ENCODE measurements around the gene ZNF724. TPM values are rescaled to one million over a fixed set of nuclear protein-coding genes. Genes with fewer than 3 reads are reported as not detected.
A peak's percentile ranks its signal among the peaks of the same experiment; 100 is the strongest.
"Not testable (repeated sequence)": the region's sequence is repeated elsewhere in the genome, so short reads cannot be mapped to it uniquely, and the experiment has no call there.

The ZNF724 gene
- total and polyA plus RNA-seq, 2 donors (not counting 1 experiment from before 2014, with no cell fraction given), result 2.0 to 3.3 TPM

GRCh38 chr19:23283925-23284324, 33.7 kb upstream of the ZNF724 start:
- TF ChIP-seq EZH2 (IDR thresholded peaks at IDR 0.05; ENCODE audit: low read length, missing control alignments) (no peak), CTCF (conservative IDR thresholded peaks at IDR 0.05 in 1 of 2, IDR thresholded peaks at IDR 0.05 in 1 of 2; ENCODE audit: low read depth in 1 of 2, low read length in 2 of 2) (peak; percentile 46 to 49)
- H4K20me1 ChIP-seq (ENCODE audit: control insufficient read depth, extremely low read depth, insufficient read depth, low read length), result no peaks in the 10 kb centered on the region
- no peaks in the 10 kb centered on the region for H3K4me1 ChIP-seq (ENCODE audit: control insufficient read depth, extremely low read depth, insufficient read depth, low read length)
- no peaks in the 10 kb centered on the region for H3K27me3 ChIP-seq (ENCODE audit: control insufficient read depth, insufficient read depth, low read length)
- no peaks in the 10 kb centered on the region for H3K36me3 ChIP-seq (ENCODE audit: control insufficient read depth, insufficient read depth, low read length)
- no peak overlapping the region for H3K9ac ChIP-seq (ENCODE audit: insufficient read depth, low read length)
- no peak overlapping the region for H3K4me2 ChIP-seq (ENCODE audit: extremely low read depth, insufficient read depth, low read length)
- DNase-seq (ENCODE audit: low read depth in 2 of 2), result peak; percentile 9 to 10
- H3K79me2 ChIP-seq (ENCODE audit: control insufficient read depth, insufficient read depth, low read length), result no peaks in the 10 kb centered on the region
- H3K4me3 ChIP-seq (replicated peaks in 1 of 4; ENCODE audit: control extremely low read depth in 1 of 4, insufficient read depth in 1 of 4, low read depth in 3 of 4, low read length in 4 of 4), result no peak overlapping the region
- H3K9me3 ChIP-seq (ENCODE audit: control insufficient read depth, insufficient read depth, low read depth, low read length), result no peaks in the 10 kb centered on the region
- H3K27ac ChIP-seq (ENCODE audit: insufficient read depth, low read length), result no peak overlapping the region
- H2AFZ ChIP-seq (ENCODE audit: low read length), result no peak overlapping the region

- H3K9ac ChIP-seq (ENCODE audit: insufficient read depth, low read length), result no peak overlapping the region
- H3K27ac ChIP-seq (ENCODE audit: insufficient read depth, low read length), result no peak overlapping the region
- no peak overlapping the region for H2AFZ ChIP-seq (ENCODE audit: low read length)
- no peaks in the 10 kb centered on the region for H3K36me3 ChIP-seq (ENCODE audit: control insufficient read depth, insufficient read depth, low read length)
- no peaks in the 10 kb centered on the region for H4K20me1 ChIP-seq (ENCODE audit: control insufficient read depth, extremely low read depth, insufficient read depth, low read length)
- no peaks in the 10 kb centered on the region for H3K27me3 ChIP-seq (ENCODE audit: control insufficient read depth, insufficient read depth, low read length)
- no peaks in the 10 kb centered on the region for H3K4me1 ChIP-seq (ENCODE audit: control insufficient read depth, extremely low read depth, insufficient read depth, low read length)
- H3K4me3 ChIP-seq (replicated peaks in 1 of 4; ENCODE audit: control extremely low read depth in 1 of 4, insufficient read depth in 1 of 4, low read depth in 3 of 4, low read length in 4 of 4), result no peak overlapping the region
- DNase-seq (ENCODE audit: low read depth in 2 of 2), result no peak
- TF ChIP-seq CTCF (conservative IDR thresholded peaks at IDR 0.05 in 1 of 2, IDR thresholded peaks at IDR 0.05 in 1 of 2; ENCODE audit: low read depth in 1 of 2, low read length in 2 of 2) (no peak), EZH2 (IDR thresholded peaks at IDR 0.05; ENCODE audit: low read length, missing control alignments) (no peak)
- no peaks in the 10 kb centered on the region for H3K79me2 ChIP-seq (ENCODE audit: control insufficient read depth, insufficient read depth, low read length)
- H3K4me2 ChIP-seq (ENCODE audit: extremely low read depth, insufficient read depth, low read length), result no peak overlapping the region
- no peaks in the 10 kb centered on the region for H3K9me3 ChIP-seq (ENCODE audit: control insufficient read depth, insufficient read depth, low read depth, low read length)
Observed at GRCh38 chr19:23281663-23282276, 31.6 kb upstream of the ZNF724 start.

- H3K27ac ChIP-seq (ENCODE audit: insufficient read depth, low read length); H2AFZ ChIP-seq (ENCODE audit: low read length); H3K4me3 ChIP-seq (replicated peaks in 1 of 4; ENCODE audit: control extremely low read depth in 1 of 4, insufficient read depth in 1 of 4, low read depth in 3 of 4, low read length in 4 of 4); H4K20me1 ChIP-seq (ENCODE audit: control insufficient read depth, extremely low read depth, insufficient read depth, low read length); H3K9ac ChIP-seq (ENCODE audit: insufficient read depth, low read length); H3K79me2 ChIP-seq (ENCODE audit: control insufficient read depth, insufficient read depth, low read length); DNase-seq (ENCODE audit: low read depth in 2 of 2); H3K27me3 ChIP-seq (ENCODE audit: control insufficient read depth, insufficient read depth, low read length); H3K4me2 ChIP-seq (ENCODE audit: extremely low read depth, insufficient read depth, low read length); H3K36me3 ChIP-seq (ENCODE audit: control insufficient read depth, insufficient read depth, low read length); H3K4me1 ChIP-seq (ENCODE audit: control insufficient read depth, extremely low read depth, insufficient read depth, low read length); H3K9me3 ChIP-seq (ENCODE audit: control insufficient read depth, insufficient read depth, low read depth, low read length): not testable (repeated sequence)
Observed at GRCh38 chr19:23278118-23278517, 27.9 kb upstream of the ZNF724 start.

Measured in fibroblast of lung (primary cell).